ENCODE results near the gene MARK4. TPM values are rescaled to one million over a fixed set of nuclear protein-coding genes. Genes with fewer than 3 reads are reported as not detected.

Gene MARK4
- total RNA-seq, 4 donors from 2014 or later: 12.2 to 42.5 (median 22.1) TPM

DNA sequence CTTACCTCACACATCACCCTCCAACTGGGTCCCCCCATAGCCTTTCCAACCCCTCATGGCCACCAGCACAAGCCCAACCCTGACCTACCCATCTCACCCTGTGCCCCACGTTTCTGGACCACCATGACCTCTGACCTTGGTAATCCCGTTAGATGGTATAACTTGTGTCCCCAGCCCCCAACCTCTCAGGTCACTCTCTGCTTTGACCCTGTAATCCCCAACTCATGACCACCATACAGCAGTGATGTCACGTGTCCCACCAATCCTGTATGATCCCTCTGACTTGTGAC lies 98.0 kb downstream of the MARK4 start:
- Histone ChIP-seq H3K4me3 (no peak overlapping the region), H3K9me3 (no peaks in the 10 kb centered on the region), H3K27me3 (peaks cover 9 to 28% (median 10%) of the 10 kb centered on the region in 3 donors), H3K36me3 (peaks cover 0 to 13% of the 10 kb centered on the region in 2 donors), H3K27ac (no peak overlapping the region), H3K4me1 (no peaks in the 10 kb centered on the region)
- DNase-seq: no peak
- no peak for ATAC-seq
- in situ Hi-C loops (cut with MboI; ENCODE audit: low sequenced_read_pairs in 4 of 4) (no loop called here), intact Hi-C loops (cut with DNase I; ENCODE audit: low total_unique reads) (no loop called here)
- TF ChIP-seq POLR2A (IDR thresholded peaks at IDR 0.05): no peak
- TF ChIP-seq, protein P1, sequence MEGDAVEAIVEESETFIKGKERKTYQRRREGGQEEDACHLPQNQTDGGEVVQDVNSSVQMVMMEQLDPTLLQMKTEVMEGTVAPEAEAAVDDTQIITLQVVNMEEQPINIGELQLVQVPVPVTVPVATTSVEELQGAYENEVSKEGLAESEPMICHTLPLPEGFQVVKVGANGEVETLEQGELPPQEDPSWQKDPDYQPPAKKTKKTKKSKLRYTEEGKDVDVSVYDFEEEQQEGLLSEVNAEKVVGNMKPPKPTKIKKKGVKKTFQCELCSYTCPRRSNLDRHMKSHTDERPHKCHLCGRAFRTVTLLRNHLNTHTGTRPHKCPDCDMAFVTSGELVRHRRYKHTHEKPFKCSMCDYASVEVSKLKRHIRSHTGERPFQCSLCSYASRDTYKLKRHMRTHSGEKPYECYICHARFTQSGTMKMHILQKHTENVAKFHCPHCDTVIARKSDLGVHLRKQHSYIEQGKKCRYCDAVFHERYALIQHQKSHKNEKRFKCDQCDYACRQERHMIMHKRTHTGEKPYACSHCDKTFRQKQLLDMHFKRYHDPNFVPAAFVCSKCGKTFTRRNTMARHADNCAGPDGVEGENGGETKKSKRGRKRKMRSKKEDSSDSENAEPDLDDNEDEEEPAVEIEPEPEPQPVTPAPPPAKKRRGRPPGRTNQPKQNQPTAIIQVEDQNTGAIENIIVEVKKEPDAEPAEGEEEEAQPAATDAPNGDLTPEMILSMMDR (IDR thresholded peaks at IDR 0.05 in 4 of 5, conservative IDR thresholded peaks at IDR 0.05 in 1 of 5): no peak

DNA sequence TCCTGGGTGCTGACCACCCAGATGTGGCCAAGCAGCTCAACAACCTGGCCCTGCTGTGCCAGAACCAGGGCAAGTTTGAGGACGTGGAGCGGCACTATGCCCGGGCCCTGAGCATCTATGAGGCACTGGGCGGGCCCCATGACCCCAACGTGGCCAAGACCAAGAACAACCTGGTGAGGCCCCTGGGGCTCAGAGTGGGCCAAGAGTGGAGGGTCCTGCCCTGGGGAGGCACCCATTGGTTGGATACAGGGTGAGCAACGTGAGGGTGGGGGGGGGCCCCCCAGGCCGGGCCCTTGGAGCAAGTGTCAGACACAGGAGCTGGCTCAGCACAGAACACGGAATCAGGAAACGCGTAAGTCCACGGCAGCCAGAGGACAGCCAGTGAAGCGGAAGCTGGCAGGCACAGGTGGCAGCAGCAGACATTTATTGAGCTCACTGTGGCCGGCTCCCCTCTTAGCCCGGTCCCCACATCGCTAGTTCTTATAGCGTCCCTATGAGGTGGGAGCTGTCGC lies 98.4 kb downstream of the MARK4 start:
- TF ChIP-seq, protein P1 (IDR thresholded peaks at IDR 0.05 in 4 of 5, conservative IDR thresholded peaks at IDR 0.05 in 1 of 5): no peak
- TF ChIP-seq POLR2A (IDR thresholded peaks at IDR 0.05): no peak
- intact Hi-C loops (cut with DNase I; ENCODE audit: low total_unique reads): no loop called here
- H3K27ac ChIP-seq: no peak overlapping the region
- no peak overlapping the region for H3K4me3 ChIP-seq
- no peaks in the 10 kb centered on the region for H3K4me1 ChIP-seq
- no peaks in the 10 kb centered on the region for H3K9me3 ChIP-seq
- in situ Hi-C loops (cut with MboI; ENCODE audit: low sequenced_read_pairs in 4 of 4): no loop called here
- DNase-seq: no peak
- H3K27me3 ChIP-seq: peaks cover 9 to 28% (median 10%) of the 10 kb centered on the region in 3 donors
- no peak for ATAC-seq
- H3K36me3 ChIP-seq: peaks cover 0 to 17% of the 10 kb centered on the region in 2 donors

DNA sequence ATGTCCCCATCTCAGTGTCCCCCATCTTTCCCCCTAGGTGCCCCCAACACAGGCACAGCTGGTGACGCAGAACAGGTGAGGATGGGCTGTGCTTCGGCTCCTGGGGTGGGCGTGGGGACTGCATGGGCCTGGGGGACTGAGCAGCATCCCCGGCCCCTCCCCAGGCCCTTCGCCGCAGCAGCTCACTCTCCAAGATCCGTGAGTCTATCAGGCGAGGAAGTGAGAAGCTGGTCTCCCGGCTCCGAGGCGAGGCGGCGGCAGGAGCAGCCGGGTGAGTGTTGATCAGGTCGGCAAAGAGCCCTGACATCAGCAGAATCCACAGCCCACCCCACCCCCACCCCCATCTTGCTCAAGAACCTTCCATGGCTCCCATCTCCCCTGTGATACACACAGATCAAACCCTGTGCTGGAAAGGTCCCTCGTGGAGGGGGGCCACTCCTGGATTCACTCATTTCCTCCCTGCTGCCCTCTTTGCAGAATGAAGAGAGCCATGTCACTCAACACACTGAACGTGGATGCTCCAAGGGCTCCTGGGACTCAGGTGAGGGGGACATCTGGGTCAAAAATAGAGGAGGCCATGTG lies 99.5 kb downstream of the MARK4 start:
- intact Hi-C loops (cut with DNase I; ENCODE audit: low total_unique reads) (no loop called here), in situ Hi-C loops (cut with MboI; ENCODE audit: low sequenced_read_pairs in 4 of 4) (no loop called here)
- ATAC-seq (no peak), DNase-seq (no peak)
- Histone ChIP-seq H3K4me3 (no peak overlapping the region), H3K36me3 (peaks cover 0 to 26% of the 10 kb centered on the region in 2 donors), H3K27me3 (peaks cover 7 to 25% (median 9%) of the 10 kb centered on the region in 3 donors), H3K27ac (no peak overlapping the region), H3K9me3 (no peaks in the 10 kb centered on the region), H3K4me1 (no peaks in the 10 kb centered on the region)
- TF ChIP-seq, protein P1 (IDR thresholded peaks at IDR 0.05 in 4 of 5, conservative IDR thresholded peaks at IDR 0.05 in 1 of 5): no peak
- no peak for TF ChIP-seq POLR2A (IDR thresholded peaks at IDR 0.05)

DNA sequence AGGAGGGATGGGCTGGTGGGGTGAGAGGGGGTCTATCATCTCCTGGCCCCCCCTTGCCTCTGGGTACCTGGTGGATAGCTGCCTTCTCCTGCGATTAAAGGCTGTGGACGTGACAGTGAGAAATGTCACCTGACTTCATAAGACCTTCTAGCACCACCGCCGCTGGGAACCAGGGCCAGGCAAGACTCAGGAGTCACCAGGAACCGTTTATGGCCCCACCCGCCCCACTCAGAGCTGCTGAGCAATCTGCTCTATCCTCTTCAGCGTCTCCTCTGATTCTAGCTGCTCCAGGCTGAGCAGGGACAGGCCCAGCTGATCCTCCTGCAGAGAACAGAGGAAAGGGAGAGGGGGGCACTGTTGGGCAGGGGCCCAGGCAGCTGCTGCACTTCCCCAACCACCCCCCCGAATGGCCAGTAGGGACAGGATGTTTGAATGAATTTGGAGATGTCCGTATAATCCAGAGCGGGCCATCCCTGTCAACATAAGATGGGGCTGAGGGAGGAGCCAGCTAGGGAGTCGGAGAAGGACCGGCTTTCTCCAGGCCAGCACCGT lies 100.4 kb downstream of the MARK4 start:
- ATAC-seq: no peak
- Histone ChIP-seq H3K36me3 (peaks cover 0 to 26% of the 10 kb centered on the region in 2 donors), H3K4me3 (no peak overlapping the region), H3K27ac (no peak overlapping the region), H3K27me3 (peaks cover under 1 to 16% (median 6%) of the 10 kb centered on the region in 3 donors), H3K4me1 (no peaks in the 10 kb centered on the region), H3K9me3 (no peaks in the 10 kb centered on the region)
- intact Hi-C loops (cut with DNase I; ENCODE audit: low total_unique reads): no loop called here
- TF ChIP-seq, protein P1 (IDR thresholded peaks at IDR 0.05 in 4 of 5, conservative IDR thresholded peaks at IDR 0.05 in 1 of 5): no peak
- no peak for TF ChIP-seq POLR2A (IDR thresholded peaks at IDR 0.05)
- in situ Hi-C loops (cut with MboI; ENCODE audit: low sequenced_read_pairs in 4 of 4): no loop called here
- DNase-seq: no peak
